Ectodermal cell (in vitro differentiated cells): ENCODE results near the gene CSF1.
"Not testable (repeated sequence)": the region's sequence is repeated elsewhere in the genome, so short reads cannot be mapped to it uniquely, and the experiment has no call there.

ENCODE experiments used
- H3K27ac ChIP-seq: 2 replicates; pipeline ENCODE4 v1.7.0; 2013; ENCODE audit warnings: mild to moderate bottlenecking, low read depth, low read length; ENCODE audit not compliant: insufficient read depth, poor library complexity, severe bottlenecking
- H3K27me3 ChIP-seq: 2 replicates; pipeline ENCODE4 v1.7.0; 2013; ENCODE audit warnings: mild to moderate bottlenecking, low read length; ENCODE audit not compliant: insufficient read depth, control insufficient read depth, poor library complexity, severe bottlenecking
- H3K36me3 ChIP-seq: one replicate; pipeline ENCODE4 v1.7.0; 2013; ENCODE audit warnings: low read length; ENCODE audit not compliant: control insufficient read depth, insufficient read depth
- H3K4me1 ChIP-seq: one replicate; pipeline ENCODE4 v1.7.0; 2013; ENCODE audit warnings: low read length; ENCODE audit not compliant: control insufficient read depth, insufficient read depth
- H3K4me3 ChIP-seq: 2 replicates; pipeline ENCODE4 v1.7.0; 2013; ENCODE audit warnings: low read depth, low read length, control low read depth; ENCODE audit not compliant: insufficient read depth
- H3K9me3 ChIP-seq: 2 replicates; pipeline ENCODE4 v1.7.0; 2013; ENCODE audit warnings: mild to moderate bottlenecking, low read length, moderate library complexity; ENCODE audit not compliant: control insufficient read depth
- WGBS, 2 experiments: methylation state at CpG; one replicate each; pipeline ENCODE4 v1.1.7; 2013; ENCODE audit warnings: missing lambda C conversion rate in 2 of 2; 5-methylcytosine and 5-hydroxymethylcytosine counted together

The CSF1 gene

DNA sequence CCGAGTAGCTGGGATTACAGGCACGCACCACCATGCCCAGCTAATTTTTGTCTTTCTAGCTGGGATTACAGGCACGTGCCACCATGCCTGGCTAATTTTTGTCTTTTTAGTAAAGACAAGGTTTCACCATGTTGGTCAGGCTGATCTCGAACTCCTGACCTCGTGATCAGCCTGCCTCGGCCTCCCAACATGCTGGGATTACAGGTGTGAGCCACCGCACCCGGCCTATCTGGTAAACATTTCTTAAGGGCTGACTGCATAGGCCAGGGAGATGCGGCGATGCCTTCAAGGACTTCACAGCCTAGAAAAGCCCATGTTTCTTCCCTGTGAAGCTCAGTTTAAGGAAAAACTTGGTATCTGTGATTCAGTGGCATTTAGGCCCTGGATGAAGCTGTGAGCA lies 9.7 kb downstream of the CSF1 start:
- not testable (repeated sequence) for H3K4me3 ChIP-seq, H3K36me3 ChIP-seq, H3K27ac ChIP-seq, H3K27me3 ChIP-seq, H3K4me1 ChIP-seq, H3K9me3 ChIP-seq
- 92 to 93% methylated on average over 10 of the region's 10 CpGs for WGBS, 2 experiments

DNA sequence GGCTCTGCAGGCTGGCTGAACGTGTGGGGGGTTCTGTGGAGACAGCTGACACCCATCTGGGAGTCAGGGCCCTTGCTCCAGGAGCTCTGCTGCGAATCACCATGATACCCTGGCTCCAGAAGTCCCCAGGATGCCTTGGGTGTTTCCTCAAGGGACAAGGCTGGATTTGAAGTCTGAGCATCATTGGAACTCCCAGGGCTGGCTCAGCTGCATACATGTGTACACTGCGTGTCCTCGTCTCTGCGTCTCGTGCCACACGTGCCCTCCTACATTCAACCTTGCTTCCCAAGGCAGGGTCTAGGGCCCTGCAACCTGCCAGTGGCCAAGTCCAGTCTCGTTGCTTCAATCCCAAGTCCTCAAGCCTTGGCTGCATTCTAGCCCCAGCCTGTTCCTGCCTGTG lies 11.7 kb downstream of the CSF1 start:
- Histone ChIP-seq H3K4me3 (no peak overlapping the region), H3K4me1 (peaks cover 7% of the 10 kb centered on the region), H3K9me3 (no peaks in the 10 kb centered on the region), H3K27me3 (no peaks in the 10 kb centered on the region), H3K36me3 (no peaks in the 10 kb centered on the region), H3K27ac (no peak overlapping the region)
- 92 to 96% methylated on average over 8 of the region's 8 CpGs for WGBS, 2 experiments

DNA sequence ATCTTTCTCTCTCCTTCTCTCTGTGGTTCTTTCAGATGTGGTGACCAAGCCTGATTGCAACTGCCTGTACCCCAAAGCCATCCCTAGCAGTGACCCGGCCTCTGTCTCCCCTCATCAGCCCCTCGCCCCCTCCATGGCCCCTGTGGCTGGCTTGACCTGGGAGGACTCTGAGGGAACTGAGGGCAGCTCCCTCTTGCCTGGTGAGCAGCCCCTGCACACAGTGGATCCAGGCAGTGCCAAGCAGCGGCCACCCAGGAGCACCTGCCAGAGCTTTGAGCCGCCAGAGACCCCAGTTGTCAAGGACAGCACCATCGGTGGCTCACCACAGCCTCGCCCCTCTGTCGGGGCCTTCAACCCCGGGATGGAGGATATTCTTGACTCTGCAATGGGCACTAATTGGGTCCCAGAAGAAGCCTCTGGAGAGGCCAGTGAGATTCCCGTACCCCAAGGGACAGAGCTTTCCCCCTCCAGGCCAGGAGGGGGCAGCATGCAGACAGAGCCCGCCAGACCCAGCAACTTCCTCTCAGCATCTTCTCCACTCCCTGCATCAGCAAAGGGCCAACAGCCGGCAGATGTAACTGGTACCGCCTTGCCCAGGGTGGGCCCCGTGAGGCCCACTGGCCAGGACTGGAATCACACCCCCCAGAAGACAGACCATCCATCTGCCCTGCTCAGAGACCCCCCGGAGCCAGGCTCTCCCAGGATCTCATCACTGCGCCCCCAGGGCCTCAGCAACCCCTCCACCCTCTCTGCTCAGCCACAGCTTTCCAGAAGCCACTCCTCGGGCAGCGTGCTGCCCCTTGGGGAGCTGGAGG lies 12.7 kb downstream of the CSF1 start:
- Histone ChIP-seq H3K4me1 (peaks cover 7% of the 10 kb centered on the region), H3K27ac (no peak overlapping the region), H3K9me3 (no peaks in the 10 kb centered on the region), H3K4me3 (no peak overlapping the region), H3K27me3 (no peaks in the 10 kb centered on the region), H3K36me3 (no peaks in the 10 kb centered on the region)
- WGBS, 2 experiments, result 75 to 76% methylated on average over 17 of the region's 17 CpGs

DNA sequence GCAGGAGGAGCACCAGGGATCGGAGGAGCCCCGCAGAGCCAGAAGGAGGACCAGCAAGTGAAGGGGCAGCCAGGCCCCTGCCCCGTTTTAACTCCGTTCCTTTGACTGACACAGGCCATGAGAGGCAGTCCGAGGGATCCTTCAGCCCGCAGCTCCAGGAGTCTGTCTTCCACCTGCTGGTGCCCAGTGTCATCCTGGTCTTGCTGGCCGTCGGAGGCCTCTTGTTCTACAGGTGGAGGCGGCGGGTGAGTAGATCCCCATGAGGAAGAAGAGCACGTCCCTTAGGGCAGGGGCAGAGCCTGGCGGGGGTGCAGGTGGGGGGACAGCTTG lies 13.3 kb downstream of the CSF1 start:
- no peaks in the 10 kb centered on the region for H3K36me3 ChIP-seq
- WGBS, 2 experiments, result 95% methylated on average over 12 of the region's 12 CpGs
- no peak overlapping the region for H3K4me3 ChIP-seq
- H3K27me3 ChIP-seq, result no peaks in the 10 kb centered on the region
- peaks cover 7% of the 10 kb centered on the region for H3K4me1 ChIP-seq
- no peaks in the 10 kb centered on the region for H3K9me3 ChIP-seq
- no peak overlapping the region for H3K27ac ChIP-seq

DNA sequence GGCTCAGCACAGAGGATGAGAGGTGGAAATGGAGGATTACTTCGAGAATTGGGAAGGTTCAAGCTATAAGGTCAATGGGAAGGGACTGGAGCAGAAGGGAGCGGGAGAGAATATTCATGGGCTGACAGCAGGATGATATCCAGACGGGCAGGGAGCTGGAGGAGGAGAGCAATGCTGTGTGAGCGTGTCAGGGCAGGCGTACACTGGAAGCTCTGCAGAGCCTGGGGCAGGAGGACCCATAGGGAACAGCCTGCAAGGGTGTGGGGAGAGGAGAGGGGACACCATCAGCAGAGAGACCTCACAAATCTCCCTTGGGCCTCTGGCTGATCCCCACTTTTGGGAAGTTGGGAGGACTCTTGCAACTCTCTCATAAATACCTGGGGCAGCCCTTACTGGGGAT lies 13.7 kb downstream of the CSF1 start:
- Histone ChIP-seq H3K36me3 (no peaks in the 10 kb centered on the region), H3K4me1 (peaks cover 7% of the 10 kb centered on the region), H3K9me3 (no peaks in the 10 kb centered on the region), H3K27me3 (no peaks in the 10 kb centered on the region), H3K4me3 (no peak overlapping the region), H3K27ac (no peak overlapping the region)
- 92 to 93% methylated on average over 5 of the region's 5 CpGs for WGBS, 2 experiments

DNA sequence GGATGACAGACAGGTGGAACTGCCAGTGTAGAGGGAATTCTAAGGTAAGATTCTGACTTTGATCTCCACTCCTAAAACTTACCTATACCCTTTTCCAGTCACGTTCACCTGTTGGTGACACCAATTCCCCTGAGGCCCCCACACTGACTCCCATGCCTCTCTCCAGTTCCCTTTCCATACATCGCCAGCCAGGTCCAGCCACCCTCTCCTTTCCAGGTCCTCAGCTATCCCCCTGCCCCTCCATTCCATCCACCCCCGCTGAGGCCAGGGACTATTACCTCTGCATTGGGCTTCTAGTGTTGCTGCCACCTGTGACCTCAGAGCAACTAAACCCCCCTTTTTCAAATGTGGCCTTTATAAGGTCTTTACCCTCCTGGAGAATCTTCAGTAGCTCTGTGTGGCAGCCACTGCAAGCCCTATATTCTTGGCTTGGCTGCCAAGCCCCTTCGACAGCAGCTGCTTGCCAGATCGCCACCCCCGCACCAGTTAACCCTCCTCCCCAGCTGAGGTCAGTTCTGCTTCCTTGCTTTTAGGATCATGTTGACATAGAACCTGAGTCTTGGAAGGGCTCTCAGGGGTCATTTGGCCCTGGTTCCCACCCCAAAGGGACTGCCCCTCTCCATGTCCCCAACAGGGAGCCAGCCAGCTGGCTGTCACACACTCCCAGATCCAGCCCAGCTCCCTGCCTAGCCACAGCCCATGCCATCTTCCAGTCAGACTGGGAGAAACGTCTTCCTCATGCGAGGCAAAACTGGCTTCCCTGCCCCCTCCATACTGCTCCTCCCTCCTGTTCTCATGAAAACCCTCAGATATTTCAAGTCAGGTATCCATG lies 14.7 kb downstream of the CSF1 start:
- 89 to 90% methylated on average over 8 of the region's 8 CpGs for WGBS, 2 experiments
- Histone ChIP-seq H3K4me1 (peaks cover 7% of the 10 kb centered on the region), H3K9me3 (no peaks in the 10 kb centered on the region), H3K27ac (no peak overlapping the region), H3K36me3 (no peaks in the 10 kb centered on the region), H3K4me3 (no peak overlapping the region), H3K27me3 (no peaks in the 10 kb centered on the region)

DNA sequence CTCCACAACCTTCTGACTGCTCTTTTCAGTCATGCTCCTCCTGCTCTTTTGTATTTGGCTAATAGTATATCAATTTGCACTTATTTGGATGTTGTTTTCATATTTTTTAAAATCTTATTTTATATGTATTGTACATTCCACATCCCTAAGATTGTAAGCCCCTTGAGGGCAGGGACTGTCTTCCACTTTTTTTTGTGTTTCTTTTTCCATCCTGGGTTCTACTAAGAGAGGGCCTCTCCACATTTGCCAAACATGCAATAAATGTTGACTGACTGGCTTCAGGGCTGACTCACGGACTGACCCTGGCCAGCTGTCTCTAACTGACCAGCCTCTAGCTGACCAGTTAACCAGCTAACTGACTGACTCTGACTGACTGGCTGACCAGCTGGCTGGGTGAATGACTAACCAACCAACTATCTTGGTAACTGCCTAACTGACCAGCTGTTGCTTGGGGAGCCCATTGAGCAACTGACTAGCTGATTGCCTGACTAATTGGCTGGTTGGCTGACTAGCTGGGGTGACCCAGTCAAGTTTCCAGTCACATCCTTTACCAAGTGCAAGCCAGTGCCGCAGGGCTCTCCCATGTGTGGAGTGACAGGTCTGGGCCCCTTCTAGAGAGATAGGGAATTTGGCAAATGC lies 16.1 kb downstream of the CSF1 start:
- Histone ChIP-seq H3K4me1 (peaks cover 15% of the 10 kb centered on the region), H3K27me3 (no peaks in the 10 kb centered on the region), H3K36me3 (no peaks in the 10 kb centered on the region), H3K27ac (no peak overlapping the region), H3K9me3 (no peaks in the 10 kb centered on the region), H3K4me3 (no peak overlapping the region)
- WGBS, 2 experiments, result 90 to 94% methylated on average over 2 of the region's 2 CpGs

DNA sequence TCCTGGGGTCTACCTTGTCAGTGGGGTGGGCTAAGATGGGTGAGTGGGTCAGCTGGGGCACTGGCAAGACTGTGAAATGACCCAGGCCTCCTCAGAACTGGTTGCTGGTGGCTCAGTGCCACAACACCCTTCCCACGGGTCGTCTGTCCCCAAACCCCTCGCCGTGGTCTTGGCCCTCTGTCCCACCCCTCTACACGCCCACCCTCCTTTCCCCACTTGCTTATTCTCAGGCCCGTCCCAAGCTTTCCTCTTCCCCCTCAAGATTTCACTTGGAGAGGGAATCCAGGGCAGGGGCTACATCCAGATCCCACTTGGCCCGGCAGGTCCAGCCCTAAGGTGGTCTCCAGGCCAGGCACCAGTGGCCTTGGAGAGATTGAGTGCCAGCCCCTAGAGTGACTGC lies 16.7 kb downstream of the CSF1 start:
- Histone ChIP-seq H3K9me3 (no peaks in the 10 kb centered on the region), H3K36me3 (no peaks in the 10 kb centered on the region), H3K4me1 (peaks cover 20% of the 10 kb centered on the region), H3K4me3 (no peak overlapping the region), H3K27ac (no peak overlapping the region), H3K27me3 (no peaks in the 10 kb centered on the region)
- 93 to 96% methylated on average over 6 of the region's 7 CpGs for WGBS, 2 experiments

DNA sequence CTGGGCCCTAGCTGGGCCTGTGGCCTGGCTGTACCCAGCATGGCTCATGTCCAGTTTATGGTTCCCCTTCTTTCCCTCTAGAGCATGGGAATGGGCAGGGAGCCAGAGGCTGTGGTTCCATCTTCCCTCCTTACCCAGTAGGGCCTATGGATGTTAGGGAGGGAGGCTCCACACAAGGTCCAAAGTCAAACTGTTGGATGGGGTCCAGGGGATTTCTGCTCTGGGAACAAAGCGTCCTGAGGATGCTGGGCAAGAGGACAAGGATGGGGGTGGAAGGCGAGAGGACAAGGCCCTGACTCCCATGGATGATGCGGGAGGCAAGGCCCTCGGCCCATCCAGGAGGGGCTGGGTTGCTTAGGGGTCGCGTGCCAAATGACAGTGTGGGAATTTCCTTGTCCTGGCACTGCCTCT lies 17.3 kb downstream of the CSF1 start:
- no peak overlapping the region for H3K4me3 ChIP-seq
- WGBS, 2 experiments, result 94% methylated on average over 6 of the region's 6 CpGs
- no peaks in the 10 kb centered on the region for H3K9me3 ChIP-seq
- no peak overlapping the region for H3K27ac ChIP-seq
- H3K36me3 ChIP-seq, result no peaks in the 10 kb centered on the region
- H3K4me1 ChIP-seq, result peaks cover 20% of the 10 kb centered on the region
- no peaks in the 10 kb centered on the region for H3K27me3 ChIP-seq

DNA sequence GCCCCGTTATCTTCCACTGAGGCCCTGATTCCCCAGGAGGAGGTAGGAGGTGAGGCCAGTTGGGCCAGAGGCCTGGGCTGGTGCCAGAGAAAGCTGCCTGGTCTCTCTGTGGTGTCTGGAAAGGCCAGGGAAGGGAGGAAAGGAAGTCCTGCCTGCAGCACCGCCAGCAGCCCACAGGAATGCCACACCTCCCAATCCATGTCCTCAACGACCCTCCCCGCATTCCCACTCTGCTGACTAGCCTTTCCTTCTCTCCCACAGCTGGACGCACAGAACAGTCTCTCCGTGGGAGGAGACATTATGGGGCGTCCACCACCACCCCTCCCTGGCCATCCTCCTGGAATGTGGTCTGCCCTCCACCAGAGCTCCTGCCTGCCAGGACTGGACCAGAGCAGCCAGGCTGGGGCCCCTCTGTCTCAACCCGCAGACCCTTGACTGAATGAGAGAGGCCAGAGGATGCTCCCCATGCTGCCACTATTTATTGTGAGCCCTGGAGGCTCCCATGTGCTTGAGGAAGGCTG lies 18.0 kb downstream of the CSF1 start:
- Histone ChIP-seq H3K9me3 (no peaks in the 10 kb centered on the region), H3K27me3 (no peaks in the 10 kb centered on the region), H3K4me3 (no peak overlapping the region), H3K36me3 (no peaks in the 10 kb centered on the region), H3K4me1 (peaks cover 19% of the 10 kb centered on the region), H3K27ac (no peak overlapping the region)
- WGBS, 2 experiments, result 84 to 92% methylated on average over 8 of the region's 8 CpGs
